HTR-8/SVneo (cell line): ENCODE measurements around the gene CALML3.
"Not testable (repeated sequence)": the region's sequence is repeated elsewhere in the genome, so short reads cannot be mapped to it uniquely, and the experiment has no call there.

ENCODE experiments used
- DNase-seq: peaks from one replicate; pipeline ENCODE4 v3.0.0; 2011; ENCODE audit warnings: low spot score, mixed read lengths; ENCODE audit not compliant: insufficient read length
- FAIRE-seq: peaks from 2 replicates; lab custom pipeline; 2011; peaks lifted over from hg19 to GRCh38; lab: Jason Lieb, UNC

Gene CALML3

DNA sequence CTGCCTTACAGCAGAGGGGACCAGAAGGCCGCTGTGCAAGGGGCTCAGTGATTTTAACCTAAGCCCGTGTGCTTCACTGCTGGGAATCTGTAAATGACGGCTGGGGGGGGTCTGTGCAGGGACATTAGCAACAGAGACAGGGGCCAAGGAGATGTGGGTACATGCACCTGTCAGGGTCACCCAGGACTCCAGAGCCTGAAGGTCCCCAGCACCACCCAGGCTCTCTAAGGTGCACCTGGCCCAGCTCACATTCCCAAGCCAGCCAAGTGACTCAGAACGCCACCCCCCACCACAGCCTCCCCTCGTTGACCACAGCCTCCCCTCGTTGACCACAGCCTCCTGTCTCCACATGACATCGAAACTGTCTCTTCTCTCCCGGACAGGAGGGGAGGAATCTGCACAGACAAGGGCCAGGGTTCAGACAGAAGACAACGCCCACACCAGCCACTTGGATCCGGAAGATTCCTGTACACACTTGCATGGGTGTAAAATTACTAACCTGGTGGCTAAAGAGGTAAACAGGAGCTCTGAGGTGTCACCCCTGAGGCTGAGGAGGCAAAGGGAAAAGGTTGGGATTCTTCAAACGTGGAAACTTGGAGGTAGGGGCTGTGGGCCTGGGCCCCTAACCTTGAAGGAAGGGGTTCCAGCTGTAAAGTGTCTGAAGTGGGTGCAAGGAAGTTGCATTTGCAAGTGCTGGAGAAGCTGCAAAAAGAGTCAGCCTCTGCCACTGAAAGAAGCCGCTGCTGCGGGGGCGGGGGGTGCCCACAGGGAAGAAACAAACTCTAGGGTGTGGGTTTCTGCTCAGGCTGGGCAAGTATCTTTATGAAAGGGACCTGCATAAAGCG is 27.0 kb downstream of the CALML3 start:
- DNase-seq (no peak), FAIRE-seq (no peak)

DNA sequence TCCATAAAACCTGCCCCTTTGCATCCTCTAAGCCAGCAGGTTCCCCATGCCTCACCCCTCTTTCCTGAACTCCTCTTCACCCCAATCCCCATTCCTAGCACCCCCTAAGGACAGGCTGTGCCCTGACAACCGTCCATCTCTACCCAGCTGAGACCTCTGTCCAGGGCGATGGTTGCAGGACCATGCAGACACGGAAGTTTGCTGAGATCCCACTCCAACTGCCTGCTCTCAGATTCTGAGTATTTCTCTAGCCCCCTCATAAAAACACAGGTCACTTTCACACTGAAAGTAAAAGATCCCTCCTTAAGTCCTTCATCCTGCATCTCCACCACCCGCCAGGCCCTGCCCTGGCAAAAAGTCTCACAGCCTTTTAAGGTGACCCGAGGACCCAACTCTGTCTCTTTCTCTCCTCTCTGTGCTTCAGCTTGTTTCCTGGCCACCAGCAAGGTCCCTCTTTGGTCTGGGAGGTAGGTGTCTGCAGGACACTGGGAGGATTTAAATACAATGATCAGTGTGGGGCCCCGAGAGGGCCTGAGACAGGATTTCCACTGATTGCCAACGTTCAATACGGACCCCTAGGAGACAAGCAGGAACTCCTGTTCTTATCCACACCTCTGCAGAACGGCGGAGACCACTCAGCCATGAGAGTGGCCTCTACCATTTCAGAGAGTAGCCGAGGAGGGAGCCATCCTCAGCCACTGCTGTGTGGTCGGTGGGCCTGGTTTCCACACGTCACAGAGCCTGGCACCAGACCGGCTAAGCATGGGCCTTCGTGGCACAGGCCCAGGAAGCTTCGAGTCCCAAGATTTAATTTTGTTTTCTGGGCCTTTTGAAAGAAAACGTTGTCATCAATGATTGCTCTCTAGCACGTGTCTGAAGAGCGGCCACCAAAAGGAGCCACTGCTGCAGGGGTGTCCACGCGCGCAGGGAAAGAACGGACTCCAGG is 27.9 kb downstream of the CALML3 start:
- FAIRE-seq (no peak), DNase-seq (no peak)

DNA sequence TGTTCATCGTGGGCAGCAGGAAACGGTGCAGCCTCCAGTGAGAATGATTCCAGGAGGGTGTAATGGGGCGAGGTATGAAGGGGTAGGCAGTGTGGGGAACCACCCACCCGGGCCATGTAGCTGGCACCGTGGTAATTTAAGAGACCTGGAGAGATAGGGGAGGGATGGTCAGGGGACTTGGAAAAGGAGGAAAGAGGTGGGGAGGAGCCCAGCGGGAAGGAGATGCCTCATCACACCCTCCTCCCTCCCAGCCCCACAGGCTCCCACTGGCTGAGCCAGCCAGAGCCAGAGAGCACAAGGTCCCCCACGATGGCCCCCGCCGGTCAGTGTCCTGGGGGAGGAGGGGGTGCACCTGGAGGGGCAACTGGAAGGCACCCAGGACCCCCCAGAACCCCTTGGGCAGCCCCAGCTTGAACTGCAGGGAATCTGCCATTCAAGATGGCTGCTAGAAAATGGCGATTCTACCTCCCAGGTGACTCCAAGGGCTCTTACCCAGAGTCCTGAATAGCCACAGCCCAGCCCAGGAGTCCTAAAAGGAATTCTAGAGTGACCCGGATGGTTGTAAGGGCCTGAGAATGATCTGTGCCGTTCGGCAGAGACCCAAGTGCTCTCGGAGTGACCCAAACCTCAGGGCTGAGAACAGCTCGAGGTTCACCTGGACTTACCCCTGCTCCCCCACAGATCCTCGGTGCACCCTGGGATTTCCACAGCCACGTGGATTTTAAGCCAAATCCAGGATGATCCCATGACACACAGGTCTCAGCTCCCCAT is 28.8 kb downstream of the CALML3 start:
- no peak for DNase-seq
- FAIRE-seq: no peak

DNA sequence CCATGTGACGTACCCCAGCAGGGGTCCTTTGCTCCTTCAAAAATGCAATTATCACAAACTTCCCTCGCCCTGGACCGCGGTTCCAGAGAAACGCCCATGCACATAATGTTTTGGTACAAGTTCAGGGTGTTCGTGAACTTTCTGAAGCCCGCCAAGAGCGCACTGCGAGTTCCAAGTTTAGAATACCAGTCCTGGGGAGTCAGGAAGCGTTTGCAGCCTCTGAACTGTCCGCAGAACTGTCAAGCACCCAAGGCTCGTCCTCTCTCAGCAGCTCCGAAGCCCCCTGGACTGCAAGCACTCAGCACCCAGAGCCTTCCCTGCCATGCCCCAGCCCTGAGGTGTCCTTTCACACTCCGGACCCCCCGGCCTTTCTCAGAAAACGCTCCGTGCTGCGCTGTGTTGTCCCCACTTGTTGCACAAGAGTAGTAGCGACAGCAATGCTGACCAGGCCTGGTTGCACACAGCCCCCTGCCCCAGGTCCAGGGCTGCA is 30.3 kb downstream of the CALML3 start:
- no peak for DNase-seq
- FAIRE-seq: no peak

DNA sequence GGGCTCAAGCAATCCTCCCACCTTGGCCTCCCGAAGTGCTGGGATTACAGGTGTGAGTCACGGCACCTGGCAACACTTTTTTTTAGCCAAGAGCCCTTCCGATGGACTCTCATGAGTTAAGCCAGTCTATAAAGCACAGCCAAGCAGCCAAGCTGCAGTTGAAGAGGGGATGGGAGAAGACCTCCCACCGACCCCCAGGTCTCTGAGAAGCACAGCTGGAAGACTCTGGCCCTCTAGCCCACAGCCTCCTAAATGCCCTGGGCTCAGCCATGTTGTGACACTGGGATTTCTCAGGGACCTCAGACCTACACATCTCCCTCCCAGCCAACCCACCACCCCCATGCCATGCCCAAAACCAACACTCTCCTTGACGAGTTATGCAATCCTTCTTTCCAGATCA is 31.1 kb downstream of the CALML3 start:
- no peak for DNase-seq
- FAIRE-seq: no peak

DNA sequence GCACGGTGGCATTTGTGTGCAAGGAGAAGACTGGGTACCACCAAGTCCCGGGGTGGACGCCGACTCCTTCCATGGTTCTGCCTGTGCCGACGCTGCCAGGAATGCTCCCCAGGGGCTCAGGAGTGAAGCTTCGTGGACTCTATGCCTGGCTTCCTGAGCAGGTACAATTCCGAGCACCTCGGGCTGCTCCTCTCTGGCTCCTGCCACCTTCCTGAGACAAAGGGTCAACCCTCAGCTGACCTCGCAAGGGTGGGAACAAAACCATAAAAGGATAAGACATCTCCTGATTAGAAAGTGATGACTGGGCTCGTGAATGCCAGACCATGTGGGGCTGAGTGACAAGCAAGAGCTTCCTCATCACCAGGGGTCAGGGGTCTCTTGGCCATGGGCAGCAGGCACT is 31.8 kb downstream of the CALML3 start:
- DNase-seq (no peak), FAIRE-seq (no peak)

DNA sequence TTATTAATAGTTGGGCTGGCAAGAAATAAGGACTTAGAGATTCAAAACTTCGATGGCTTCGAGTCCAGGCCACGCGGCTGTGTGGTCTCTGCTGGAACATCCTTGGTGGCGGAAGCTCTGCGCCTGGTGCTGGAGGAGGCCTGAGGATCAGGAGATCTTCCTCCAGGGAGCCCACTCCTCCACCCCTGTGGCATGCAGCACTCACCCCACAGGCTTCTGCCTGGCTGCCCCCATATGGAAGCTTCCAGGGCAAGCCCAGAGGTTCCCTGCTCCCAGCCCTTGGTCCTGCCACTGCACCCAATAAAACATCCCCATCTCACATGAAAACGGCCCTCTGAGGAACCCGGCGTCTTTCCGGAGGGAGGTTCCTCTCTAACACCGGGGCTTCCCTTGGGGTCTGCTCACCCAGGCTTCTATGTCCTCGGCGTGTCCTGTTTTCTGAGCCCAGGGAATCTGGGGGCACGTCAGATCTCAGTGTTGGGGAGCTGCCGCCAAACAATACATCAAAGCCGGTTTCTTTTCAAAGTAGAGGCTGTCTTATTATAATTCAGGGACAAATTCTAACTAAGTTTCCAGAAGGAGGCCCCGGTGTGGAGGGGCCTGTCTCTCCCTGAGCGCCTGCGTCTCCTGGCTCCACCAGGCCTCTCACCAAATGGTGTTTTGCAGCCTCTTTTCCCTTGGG is 32.4 kb downstream of the CALML3 start:
- FAIRE-seq: no peak
- no peak for DNase-seq

DNA sequence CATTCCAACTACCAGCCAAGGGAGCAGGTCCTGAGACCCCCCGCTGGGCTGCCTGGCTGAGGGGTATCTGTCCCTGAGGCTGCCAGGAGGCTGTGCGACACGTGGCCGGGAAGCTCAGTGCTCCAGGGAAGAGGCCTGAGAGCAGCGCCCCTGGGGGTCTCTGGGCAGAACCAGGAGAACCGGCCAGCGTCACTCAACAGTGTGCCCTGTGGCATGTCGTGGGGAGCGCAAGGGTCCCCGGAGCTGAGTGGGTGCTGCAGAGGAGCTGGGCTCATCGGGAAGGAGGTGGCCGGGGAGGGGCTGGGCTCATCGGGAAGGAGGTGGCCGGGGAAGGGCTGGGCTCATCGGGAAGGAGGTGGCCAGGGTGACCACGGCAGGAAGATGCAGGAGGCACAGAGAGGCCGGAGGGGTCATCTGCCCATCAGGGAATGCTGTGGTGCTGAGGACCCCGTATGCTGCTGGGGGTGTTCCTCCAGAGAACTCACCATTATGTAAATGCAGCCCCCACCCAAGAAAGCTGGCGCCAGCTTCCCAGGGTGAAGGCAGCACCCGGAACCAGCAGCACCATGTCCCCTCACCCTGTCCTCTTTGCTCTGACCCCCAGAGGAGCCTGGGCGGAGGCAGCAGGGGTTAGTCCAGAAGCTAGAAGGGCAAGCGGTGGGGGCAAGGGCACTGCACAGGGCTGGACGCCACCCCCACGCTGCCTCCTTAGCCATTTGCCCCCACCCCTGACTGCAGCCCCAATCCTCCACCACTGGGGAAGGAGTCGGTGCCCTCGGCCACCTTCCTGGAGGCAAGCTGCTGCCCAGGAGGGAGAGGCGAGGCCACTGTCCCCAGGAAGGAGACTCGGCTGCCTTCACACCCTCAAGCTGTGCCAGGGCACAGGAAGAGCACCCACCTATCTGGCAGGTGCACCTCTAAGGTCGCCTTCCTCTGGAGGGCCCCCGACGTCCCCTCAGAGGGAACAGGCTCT is 33.3 kb downstream of the CALML3 start:
- FAIRE-seq: no peak

DNA sequence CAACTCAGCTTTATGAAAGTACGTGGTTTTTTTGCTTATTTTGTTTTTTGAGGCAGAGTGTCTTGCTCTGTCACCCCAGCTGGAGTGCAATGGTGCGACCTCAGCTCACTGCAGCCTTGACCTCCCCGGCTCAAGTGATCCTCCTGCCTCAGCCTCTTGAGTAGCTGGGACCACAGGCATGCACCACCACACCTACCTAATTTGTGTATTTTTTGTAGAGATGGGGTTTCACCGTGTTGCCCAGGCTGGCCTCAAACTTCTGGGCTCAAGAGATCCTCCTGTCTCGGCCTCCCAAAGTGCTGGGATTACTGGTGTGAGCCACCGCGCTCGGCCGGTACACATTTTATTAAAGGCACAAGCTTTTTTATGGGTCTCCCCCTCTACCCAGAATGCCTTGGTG is 34.3 kb downstream of the CALML3 start:
- not testable (repeated sequence) for DNase-seq, FAIRE-seq

More for the DNA sequence above, 33.3 kb downstream of the CALML3 start:
- DNase-seq: no peak

DNA sequence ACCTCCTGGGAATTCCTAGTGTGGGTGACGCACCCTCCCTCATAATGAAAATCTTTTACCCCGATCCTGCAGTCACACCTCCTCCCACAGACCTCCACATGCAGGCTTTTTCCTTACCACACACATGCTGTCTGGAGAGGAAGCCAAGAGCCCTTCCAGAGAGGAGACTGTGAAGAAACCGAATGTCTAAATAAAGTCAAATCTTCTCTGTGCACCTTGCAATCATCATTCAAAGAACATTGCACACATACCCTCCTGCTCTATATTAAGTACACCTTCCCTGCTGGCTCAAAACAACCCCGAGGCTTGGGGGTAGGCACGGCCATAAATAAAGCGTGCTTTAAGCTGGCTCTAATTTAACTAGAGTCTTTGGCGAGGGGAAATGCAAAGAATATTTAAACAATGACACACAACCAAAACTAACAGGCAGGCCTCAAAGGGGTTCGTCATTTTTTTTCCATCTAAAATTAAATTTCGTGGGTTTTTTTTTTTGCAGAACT is 34.9 kb downstream of the CALML3 start:
- DNase-seq (no peak), FAIRE-seq (no peak)

DNA sequence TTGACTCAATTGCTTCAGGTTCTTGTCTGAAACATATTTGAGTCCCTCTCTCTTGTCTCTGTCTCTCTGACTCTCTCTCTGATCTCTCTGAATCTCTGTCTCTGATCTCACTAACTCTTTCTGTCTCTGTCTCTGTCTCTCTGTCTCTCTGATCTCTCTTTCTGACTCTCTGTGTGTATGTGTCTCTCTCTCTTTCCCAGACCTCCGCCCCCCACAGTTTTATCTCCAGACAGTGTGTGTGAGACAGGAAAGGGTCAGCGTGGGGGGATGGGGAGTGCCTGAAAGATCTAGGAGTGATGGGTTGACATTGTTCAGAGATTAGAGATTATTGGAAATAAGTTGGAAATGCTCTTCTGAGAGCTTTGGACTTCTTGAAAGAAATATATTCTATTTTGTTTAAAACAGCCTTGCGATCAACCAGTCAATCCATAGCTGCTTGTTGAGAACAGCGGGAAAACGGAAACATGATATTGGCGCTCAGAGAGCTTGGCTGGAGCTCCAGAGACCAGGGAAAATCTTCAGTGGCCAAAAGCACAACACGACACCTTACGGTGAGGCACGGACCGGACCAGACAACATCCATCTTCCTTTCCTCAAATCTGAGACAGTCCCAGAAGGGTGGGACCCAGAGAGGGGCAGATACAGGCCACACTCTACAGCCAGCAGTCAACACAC is 35.5 kb downstream of the CALML3 start:
- FAIRE-seq (no peak), DNase-seq (no peak)

DNA sequence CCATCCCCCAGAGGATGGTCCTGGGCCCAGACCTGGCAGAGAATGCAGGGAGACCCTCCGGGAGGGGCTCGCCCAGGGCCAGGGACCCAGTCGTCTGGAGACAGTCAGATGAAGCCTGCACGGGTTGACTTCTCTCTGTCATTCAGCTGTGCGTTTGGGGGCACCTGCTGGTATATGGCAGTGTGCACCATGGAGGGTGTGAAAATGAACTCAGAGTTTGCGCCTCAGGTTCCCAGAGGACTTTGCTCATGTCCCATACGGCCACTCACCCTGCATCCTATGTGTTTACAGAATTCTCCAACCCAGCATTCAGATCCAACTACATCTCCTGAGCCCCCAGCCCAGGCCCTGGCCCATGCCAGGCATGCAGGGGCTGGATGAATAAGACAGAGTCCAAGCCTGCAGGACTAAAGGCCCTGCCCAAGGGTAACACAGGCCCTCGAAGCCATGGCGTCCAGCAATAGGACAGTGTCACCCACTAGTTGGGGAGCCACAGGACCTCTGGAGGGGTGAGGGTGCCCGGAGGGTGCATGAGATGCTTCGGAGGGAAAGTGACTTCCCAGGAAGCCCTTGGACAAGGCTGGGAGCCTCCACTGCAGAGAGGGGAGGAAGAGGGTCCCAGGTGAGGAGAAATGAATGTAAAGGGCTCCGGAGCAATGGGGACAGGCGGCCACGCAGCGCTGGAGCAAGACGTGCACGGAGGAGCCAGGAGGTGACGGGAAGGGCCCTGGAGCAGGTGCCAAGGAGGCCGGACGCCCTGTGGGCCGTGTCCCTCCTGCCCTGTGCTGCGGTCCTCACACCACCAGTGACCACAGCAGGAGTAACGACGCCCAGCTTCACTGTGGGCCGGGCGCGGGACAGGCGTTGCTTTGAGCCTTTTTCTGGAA is 36.3 kb downstream of the CALML3 start:
- DNase-seq (no peak), FAIRE-seq (no peak)

DNA sequence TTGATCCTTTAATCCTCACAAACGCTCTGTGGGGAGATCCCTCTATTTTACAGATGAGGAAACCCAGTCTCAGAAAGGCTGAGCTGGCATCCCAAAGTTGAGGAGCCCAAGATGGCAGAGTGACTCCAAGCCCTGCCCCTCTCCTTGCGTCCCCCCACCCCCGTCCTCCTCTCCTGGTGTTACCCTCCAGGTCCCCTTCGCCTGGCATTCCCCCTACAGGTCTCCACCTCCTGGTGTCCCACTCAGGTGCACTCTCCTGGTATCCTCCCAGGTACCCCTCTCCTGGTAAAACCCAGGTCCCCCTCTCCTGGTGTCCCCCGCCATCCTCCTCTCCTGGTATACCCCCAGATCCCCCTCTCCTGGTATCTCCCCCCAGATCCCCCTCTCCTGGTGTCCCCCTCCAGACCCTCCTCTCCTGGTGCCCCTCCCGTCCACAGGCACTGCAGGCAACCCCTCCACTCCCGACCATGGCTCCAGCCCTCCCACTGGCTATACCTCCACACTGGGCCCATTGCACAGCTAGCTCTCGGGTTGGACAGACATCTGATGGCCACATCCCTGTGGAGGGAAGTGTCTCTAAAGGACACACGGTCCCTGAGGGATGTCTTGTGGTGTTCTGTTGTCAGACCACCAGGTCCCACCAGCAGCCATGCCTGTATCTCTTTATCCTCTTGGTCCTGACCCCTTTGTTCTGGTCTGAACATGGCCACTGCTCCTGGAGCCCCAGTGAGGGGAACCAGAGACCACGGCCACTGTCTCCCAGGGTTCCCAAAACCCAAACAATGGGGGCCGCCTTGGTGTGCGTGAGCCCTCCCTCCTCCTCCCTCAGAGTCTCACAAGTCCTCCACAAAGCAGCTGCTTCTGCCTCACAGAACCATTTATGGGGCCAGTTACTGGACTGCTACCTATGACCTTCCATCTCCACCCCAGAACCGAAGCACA is 37.2 kb downstream of the CALML3 start:
- DNase-seq: no peak
- FAIRE-seq: no peak

DNA sequence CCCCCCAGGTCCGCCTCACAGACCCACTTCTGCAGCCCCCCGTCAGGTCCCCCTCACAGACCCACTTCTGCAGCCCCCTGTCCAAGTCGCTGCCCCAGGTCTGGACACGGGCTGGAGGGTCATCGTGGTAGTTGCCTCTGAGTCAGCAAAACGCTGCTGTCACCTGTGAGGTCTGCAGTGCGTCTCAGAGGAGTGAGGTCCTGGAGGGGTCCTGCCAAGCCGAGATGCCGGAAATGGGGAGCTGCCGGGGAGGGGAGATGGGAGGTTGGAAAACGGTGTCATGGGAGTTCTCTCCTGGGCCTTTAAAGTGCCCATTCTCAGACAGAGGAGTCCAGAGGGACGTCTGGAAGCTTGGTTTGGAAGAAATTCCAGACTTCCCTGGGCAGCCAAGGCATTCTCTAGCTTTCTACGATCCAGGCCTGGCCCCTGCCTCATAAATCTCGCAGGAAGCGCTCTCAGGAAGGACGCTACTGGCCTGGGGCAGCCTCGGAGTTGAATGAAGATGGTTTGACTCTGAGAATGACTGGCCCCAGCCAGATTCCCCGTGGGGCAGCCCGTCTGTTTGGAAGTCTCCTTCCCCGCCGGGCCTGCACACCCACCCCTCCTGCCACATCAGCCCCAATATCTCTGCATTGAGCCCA is 38.7 kb downstream of the CALML3 start:
- no peak for FAIRE-seq
- DNase-seq: no peak

DNA sequence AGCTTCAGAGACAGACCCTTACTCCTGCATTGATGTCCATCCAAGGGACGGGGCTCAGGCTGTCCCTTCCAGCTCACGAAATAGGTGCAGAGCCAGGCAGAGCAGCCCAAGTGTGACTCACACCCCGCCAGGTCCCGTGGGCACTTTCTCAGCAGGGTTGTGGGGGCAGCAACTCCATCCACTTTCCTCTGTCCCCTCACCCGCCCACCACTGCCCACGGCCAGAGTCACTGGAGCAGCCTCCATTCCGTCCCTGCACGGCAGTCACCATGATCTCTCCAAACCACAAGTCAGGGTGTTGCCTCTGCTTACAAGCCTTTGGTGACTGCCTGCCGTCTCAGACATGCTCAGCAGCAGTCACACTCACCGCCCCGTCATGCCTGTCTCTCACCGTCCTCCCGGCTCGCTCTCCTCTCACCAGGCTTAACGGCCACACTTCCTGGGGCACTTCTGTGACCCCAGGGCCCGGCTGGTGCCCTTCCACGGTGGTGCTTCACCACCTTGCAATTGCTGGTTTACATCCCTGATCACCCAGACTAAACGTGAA is 39.3 kb downstream of the CALML3 start:
- DNase-seq (no peak), FAIRE-seq (peak; percentile 59)
